Measurements from ENCODE around the gene MAP3K5. TPM values are rescaled to one million over a fixed set of nuclear protein-coding genes. Genes with fewer than 3 reads are reported as not detected.

Gene MAP3K5
- total RNA-seq, 4 donors from 2014 or later, result 19.4 to 36.1 (median 21.1) TPM

- H3K4me3 ChIP-seq, result no peak overlapping the region
- TF ChIP-seq POLR2AphosphoS5 (IDR thresholded peaks at IDR 0.05) (no peak), POLR2A (IDR thresholded peaks at IDR 0.05) (no peak), EP300 (IDR thresholded peaks at IDR 0.05) (no peak)
- TF ChIP-seq, protein P1, sequence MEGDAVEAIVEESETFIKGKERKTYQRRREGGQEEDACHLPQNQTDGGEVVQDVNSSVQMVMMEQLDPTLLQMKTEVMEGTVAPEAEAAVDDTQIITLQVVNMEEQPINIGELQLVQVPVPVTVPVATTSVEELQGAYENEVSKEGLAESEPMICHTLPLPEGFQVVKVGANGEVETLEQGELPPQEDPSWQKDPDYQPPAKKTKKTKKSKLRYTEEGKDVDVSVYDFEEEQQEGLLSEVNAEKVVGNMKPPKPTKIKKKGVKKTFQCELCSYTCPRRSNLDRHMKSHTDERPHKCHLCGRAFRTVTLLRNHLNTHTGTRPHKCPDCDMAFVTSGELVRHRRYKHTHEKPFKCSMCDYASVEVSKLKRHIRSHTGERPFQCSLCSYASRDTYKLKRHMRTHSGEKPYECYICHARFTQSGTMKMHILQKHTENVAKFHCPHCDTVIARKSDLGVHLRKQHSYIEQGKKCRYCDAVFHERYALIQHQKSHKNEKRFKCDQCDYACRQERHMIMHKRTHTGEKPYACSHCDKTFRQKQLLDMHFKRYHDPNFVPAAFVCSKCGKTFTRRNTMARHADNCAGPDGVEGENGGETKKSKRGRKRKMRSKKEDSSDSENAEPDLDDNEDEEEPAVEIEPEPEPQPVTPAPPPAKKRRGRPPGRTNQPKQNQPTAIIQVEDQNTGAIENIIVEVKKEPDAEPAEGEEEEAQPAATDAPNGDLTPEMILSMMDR (IDR thresholded peaks at IDR 0.05), result no peak
- no peak for DNase-seq (ENCODE audit: low spot score in 2 of 2)
- H3K9me3 ChIP-seq, result no peaks in the 10 kb centered on the region
- no peak overlapping the region for H3K27ac ChIP-seq
- H3K4me1 ChIP-seq, result no peaks in the 10 kb centered on the region
- H3K27me3 ChIP-seq, result no peaks in the 10 kb centered on the region
- 86% methylated on average over 3 of the region's 3 CpGs for WGBS
- peaks cover 11% of the 10 kb centered on the region for H3K36me3 ChIP-seq
Observed at GRCh38 chr6:136668571-136668970, 123.7 kb downstream of the MAP3K5 start.

GRCh38 chr6:136666041-136666440 lies 126.2 kb downstream of the MAP3K5 start:
- no peaks in the 10 kb centered on the region for H3K27me3 ChIP-seq
- WGBS, result 93% methylated on average over 1 of the region's 1 CpG
- peaks cover 8% of the 10 kb centered on the region for H3K36me3 ChIP-seq
- DNase-seq (ENCODE audit: low spot score in 2 of 2), result no peak
- H3K27ac ChIP-seq, result no peak overlapping the region
- TF ChIP-seq POLR2AphosphoS5 (IDR thresholded peaks at IDR 0.05), result no peak
- TF ChIP-seq, protein P1 (IDR thresholded peaks at IDR 0.05), result no peak
- TF ChIP-seq POLR2A (IDR thresholded peaks at IDR 0.05), result no peak
- no peak for TF ChIP-seq EP300 (IDR thresholded peaks at IDR 0.05)
- no peak overlapping the region for H3K4me3 ChIP-seq
- no peaks in the 10 kb centered on the region for H3K4me1 ChIP-seq
- H3K9me3 ChIP-seq, result no peaks in the 10 kb centered on the region

GRCh38 chr6:136662347-136663237 lies 129.7 kb downstream of the MAP3K5 start:
- H3K36me3 ChIP-seq, result no peaks in the 10 kb centered on the region
- TF ChIP-seq, protein P1 (IDR thresholded peaks at IDR 0.05), result no peak
- no peak for TF ChIP-seq POLR2A (IDR thresholded peaks at IDR 0.05)
- no peak for TF ChIP-seq POLR2AphosphoS5 (IDR thresholded peaks at IDR 0.05)
- no peak for TF ChIP-seq EP300 (IDR thresholded peaks at IDR 0.05)
- H3K4me1 ChIP-seq, result no peaks in the 10 kb centered on the region
- DNase-seq (ENCODE audit: low spot score in 2 of 2), result no peak
- H3K27me3 ChIP-seq, result no peaks in the 10 kb centered on the region
- H3K9me3 ChIP-seq, result no peaks in the 10 kb centered on the region
- WGBS, result 72% methylated on average over 3 of the region's 3 CpGs
- H3K27ac ChIP-seq, result no peak overlapping the region
- no peak overlapping the region for H3K4me3 ChIP-seq

DNA sequence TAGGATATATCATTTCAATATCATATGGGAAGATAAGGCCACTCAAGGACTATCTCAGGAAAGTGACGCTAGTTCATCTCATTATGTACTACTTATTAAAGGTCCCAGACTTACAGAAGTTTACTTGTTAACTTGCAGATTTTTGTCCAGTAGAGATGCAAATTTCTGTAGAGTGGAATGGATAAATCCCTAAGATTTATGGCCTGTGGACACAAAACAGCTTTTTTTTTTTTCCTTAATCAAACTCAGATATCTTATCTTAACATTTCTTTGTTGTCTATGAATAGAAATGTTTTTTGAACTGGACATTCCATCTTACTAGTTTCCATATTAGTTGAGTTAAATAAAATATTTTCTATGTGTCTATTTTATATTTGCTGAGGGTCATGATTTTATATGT lies 131.6 kb downstream of the MAP3K5 start:
- Histone ChIP-seq H3K4me3 (no peak overlapping the region), H3K4me1 (no peaks in the 10 kb centered on the region), H3K36me3 (no peaks in the 10 kb centered on the region), H3K27me3 (no peaks in the 10 kb centered on the region), H3K9me3 (no peaks in the 10 kb centered on the region), H3K27ac (no peak overlapping the region)
- no peak for TF ChIP-seq POLR2A (IDR thresholded peaks at IDR 0.05)
- 98% methylated on average over 1 of the region's 1 CpG for WGBS
- no peak for DNase-seq (ENCODE audit: low spot score in 2 of 2)

GRCh38 chr6:136659991-136660499 lies 132.2 kb downstream of the MAP3K5 start:
- no peak overlapping the region for H3K4me3 ChIP-seq
- no peak overlapping the region for H3K27ac ChIP-seq
- no peak for DNase-seq (ENCODE audit: low spot score in 2 of 2)
- 97% methylated on average over 6 of the region's 6 CpGs for WGBS
- TF ChIP-seq, protein P1 (IDR thresholded peaks at IDR 0.05), result no peak
- no peak for TF ChIP-seq EP300 (IDR thresholded peaks at IDR 0.05)
- TF ChIP-seq POLR2AphosphoS5 (IDR thresholded peaks at IDR 0.05), result no peak
- no peak for TF ChIP-seq POLR2A (IDR thresholded peaks at IDR 0.05)
- H3K4me1 ChIP-seq, result no peaks in the 10 kb centered on the region
- H3K9me3 ChIP-seq, result no peaks in the 10 kb centered on the region
- no peaks in the 10 kb centered on the region for H3K27me3 ChIP-seq
- no peaks in the 10 kb centered on the region for H3K36me3 ChIP-seq

Measured in suprapubic skin (tissue), 4 donors.